Upper lobe of left lung (tissue), 4 donors: ENCODE measurements around the gene INSRR.

Source experiments
- EP300 ChIP-seq, 4 donors: sonication (generic); formaldehyde crosslinking; IDR thresholded peaks; one replicate each; pipeline ENCODE4 v1.5.1; 2017; ENCODE audit warnings: antibody characterized with exemption in 4 of 4, control low read depth in 2 of 4
- POLR2A ChIP-seq, 4 donors: fragments of 450-650 bp; IDR thresholded peaks; one replicate each; pipeline ENCODE4 v1.5.1; 2016 to 2017; ENCODE audit warnings: antibody characterized with exemption in 4 of 4, mild to moderate bottlenecking in 2 of 4

GRCh38 chr1:156840898-156841279 lies 18.0 kb downstream of the INSRR start:
- TF ChIP-seq POLR2A (IDR thresholded peaks at IDR 0.05) = no peak
- TF ChIP-seq EP300 (IDR thresholded peaks at IDR 0.05) = no peak
